SK-N-SH treated with all-trans-retinoic acid at 6 μM for 48 hours (cell line): ENCODE data around the gene KSR2.

Source experiments
- CREB5 ChIP-seq: fragments of 250-450 bp; sonication (Bioruptor Pico); IDR thresholded peaks from 2 replicates; pipeline ENCODE4 v1.5.1; 2020; ENCODE audit warnings: low read depth, mild to moderate bottlenecking, moderate library complexity
- RARB ChIP-seq: fragments of 250-450 bp; sonication (Bioruptor Pico); IDR thresholded peaks from 2 replicates; pipeline ENCODE4 v1.8.0; 2021; ENCODE audit warnings: mild to moderate bottlenecking, moderate library complexity
- TOX ChIP-seq: fragments of 250-450 bp; sonication (Bioruptor Pico); IDR thresholded peaks from 2 replicates; pipeline ENCODE4 v1.8.0; 2021; ENCODE audit warnings: mild to moderate bottlenecking, moderate library complexity, borderline replicate concordance
- TSHZ2 ChIP-seq: fragments of 250-450 bp; sonication (Bioruptor Pico); IDR thresholded peaks from 2 replicates; pipeline ENCODE4 v1.5.0; 2020; ENCODE audit warnings: mild to moderate bottlenecking, moderate library complexity
- ZFP30 ChIP-seq: fragments of 450-650 bp; formaldehyde crosslinking; IDR thresholded peaks from 2 replicates; pipeline ENCODE4 v1.5.0; 2022; ENCODE audit warnings: mild to moderate bottlenecking, moderate library complexity

GRCh38 chr12:117640511-117640910, 328.3 kb downstream of the KSR2 start:
- TF ChIP-seq RARB (CRISPR knock-in tag), result no peak
- no peak for TF ChIP-seq CREB5
- TF ChIP-seq TOX (CRISPR knock-in tag), result no peak
- no peak for TF ChIP-seq ZFP30 (CRISPR knock-in tag)
- TF ChIP-seq TSHZ2 (CRISPR knock-in tag), result no peak
